ENCODE results near the gene FOXK1.

FOXK1 gene

GRCh38 chr7:4818000-4818794, 136.1 kb downstream of the FOXK1 start:
- TF ChIP-seq CTCF (IDR thresholded peaks at IDR 0.05), result no peak

- TF ChIP-seq CTCF (IDR thresholded peaks at IDR 0.05), result no peak
Observed at GRCh38 chr7:4819560-4820404, 137.7 kb downstream of the FOXK1 start.

GRCh38 chr7:4820405-4820966, 138.4 kb downstream of the FOXK1 start:
- TF ChIP-seq CTCF (IDR thresholded peaks at IDR 0.05), result no peak

Measured in LNCAP (cell line).